Spleen (tissue), 7 donors: ENCODE measurements around the gene ATP11B.

Source experiments
- POLR2A ChIP-seq, 3 donors: fragments of 450-650 bp; IDR thresholded peaks; one replicate each; pipeline ENCODE4 v1.5.1; 2017; ENCODE audit warnings: antibody characterized with exemption in 3 of 3, mild to moderate bottlenecking in 1 of 3
- POLR2AphosphoS5 ChIP-seq, 3 donors: sonication (generic); formaldehyde crosslinking; IDR thresholded peaks; one replicate each; pipeline ENCODE4 v1.5.1; 2017; ENCODE audit warnings: antibody characterized with exemption in 3 of 3
- TF ChIP-seq, protein P1 (sequence below), 11 experiments: fragments of 200-600 bp in 7 of 11; fragments of 450-650 bp in 4 of 11; sonication (generic) in 4 of 11; IDR thresholded peaks in 8 of 11; conservative IDR thresholded peaks in 3 of 11; 1 replicate in 7 of 11; 2 replicates in 4 of 11; pipeline versions ENCODE4 v1.4.0 to v1.8.0; 2016 to 2021; ENCODE audit warnings: antibody characterized with exemption in 11 of 11, inconsistent platforms in 4 of 11, mild to moderate bottlenecking in 1 of 11
- donor health status: DM: no; HTN: no; CAD: no; lungs with moderate emphysema.
- donor health status: DM: no; HTN: no; CAD: no.
- donor health status: DM: no; HTN: no; CAD: no.

DNA sequence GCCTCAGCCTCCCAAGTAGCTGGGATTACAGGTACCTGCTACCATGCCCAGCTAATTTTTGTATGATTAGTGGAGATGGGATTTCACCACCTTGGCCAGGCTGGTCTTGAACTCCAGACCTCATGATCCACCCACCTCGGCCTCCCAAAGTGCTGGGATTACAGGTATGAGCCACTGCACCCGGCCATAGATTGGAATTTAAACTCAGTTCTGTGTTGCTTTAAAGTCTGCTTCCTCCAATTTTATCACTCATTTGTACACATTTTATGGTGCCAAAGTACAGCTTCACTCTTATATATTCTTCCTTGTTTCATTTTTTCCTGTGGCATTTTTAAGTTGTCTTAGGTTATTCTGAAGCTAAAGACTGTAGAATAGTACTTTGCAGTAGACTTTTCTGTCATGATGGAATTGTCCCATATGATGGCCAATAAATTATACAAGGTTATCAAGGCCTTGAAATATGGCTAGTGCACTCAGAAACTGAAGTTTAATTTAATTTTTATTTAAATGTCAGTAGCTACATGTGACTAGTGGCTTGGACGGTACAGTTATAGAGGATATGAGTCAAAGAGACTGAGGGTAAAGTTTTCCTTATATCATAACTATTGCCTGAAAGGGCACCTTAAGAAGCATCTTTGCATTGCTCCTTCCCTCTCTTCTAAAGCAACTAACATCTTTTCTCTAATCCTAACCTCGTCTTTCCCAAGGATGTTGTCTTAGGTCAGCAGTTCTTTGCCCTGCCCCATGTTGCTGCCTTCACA, 28.1 kb downstream of the ATP11B start:
- TF ChIP-seq, protein P1, sequence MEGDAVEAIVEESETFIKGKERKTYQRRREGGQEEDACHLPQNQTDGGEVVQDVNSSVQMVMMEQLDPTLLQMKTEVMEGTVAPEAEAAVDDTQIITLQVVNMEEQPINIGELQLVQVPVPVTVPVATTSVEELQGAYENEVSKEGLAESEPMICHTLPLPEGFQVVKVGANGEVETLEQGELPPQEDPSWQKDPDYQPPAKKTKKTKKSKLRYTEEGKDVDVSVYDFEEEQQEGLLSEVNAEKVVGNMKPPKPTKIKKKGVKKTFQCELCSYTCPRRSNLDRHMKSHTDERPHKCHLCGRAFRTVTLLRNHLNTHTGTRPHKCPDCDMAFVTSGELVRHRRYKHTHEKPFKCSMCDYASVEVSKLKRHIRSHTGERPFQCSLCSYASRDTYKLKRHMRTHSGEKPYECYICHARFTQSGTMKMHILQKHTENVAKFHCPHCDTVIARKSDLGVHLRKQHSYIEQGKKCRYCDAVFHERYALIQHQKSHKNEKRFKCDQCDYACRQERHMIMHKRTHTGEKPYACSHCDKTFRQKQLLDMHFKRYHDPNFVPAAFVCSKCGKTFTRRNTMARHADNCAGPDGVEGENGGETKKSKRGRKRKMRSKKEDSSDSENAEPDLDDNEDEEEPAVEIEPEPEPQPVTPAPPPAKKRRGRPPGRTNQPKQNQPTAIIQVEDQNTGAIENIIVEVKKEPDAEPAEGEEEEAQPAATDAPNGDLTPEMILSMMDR (IDR thresholded peaks at IDR 0.05 in 8 of 11, conservative IDR thresholded peaks at IDR 0.05 in 3 of 11), result no peak
- TF ChIP-seq POLR2AphosphoS5 (IDR thresholded peaks at IDR 0.05) (no peak), POLR2A (IDR thresholded peaks at IDR 0.05) (no peak)
